Activated T-cell treated with anti-CD3 and anti-CD28 coated beads for 48 hours (primary cell): ENCODE measurements around the gene CSMD2.

Experiments
- DNase-seq: peaks from one replicate; pipeline ENCODE4 v3.0.0-alpha.2; 2020; ENCODE audit warnings: low read depth

Gene CSMD2

DNA sequence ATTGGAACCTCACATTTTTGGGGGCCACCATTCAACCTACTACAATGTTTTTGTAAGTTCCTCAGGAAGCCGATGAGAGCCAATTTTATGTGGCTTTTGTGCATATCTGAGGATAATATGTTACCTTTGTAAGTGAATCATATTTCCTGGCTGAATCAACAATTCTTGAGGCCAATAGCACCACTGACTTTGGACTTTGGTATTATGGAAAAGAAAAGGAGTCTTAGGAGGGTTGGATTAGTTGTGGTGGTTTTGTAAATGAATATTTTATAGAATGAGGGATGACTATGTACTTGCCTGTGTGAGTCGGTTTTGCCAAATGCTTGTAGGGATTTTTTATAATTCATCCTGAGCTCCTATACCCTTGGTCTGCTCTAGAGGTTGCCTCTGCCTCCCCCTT, 482.7 kb downstream of the CSMD2 start:
- DNase-seq: no peak

DNA sequence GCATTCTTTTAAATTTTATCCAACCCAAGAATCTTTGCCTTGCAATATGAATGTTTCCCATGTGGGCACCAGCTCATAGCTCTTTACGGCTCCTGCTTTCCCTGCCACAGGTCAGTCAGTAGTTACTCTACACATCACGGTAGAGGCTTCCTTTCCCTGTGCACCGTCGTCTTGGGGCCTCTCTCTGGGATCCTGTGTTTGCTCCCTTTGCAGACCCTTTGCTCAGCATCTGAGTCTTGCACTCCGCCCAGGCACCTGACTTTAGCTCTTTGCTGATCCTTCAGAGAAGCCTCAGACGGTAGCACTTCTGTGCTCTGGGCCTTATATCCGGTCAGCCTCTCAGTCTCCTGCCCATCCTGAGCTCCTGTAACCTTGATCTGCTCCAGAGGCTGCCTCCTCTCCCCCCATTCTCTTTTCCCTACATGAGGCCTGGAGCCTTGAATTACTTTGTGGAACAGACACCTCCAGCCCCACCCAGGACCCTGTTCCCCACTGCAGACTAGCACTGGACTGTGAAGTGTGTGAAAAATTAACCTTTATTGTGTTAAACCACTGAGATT, 484.7 kb downstream of the CSMD2 start:
- DNase-seq: no peak

DNA sequence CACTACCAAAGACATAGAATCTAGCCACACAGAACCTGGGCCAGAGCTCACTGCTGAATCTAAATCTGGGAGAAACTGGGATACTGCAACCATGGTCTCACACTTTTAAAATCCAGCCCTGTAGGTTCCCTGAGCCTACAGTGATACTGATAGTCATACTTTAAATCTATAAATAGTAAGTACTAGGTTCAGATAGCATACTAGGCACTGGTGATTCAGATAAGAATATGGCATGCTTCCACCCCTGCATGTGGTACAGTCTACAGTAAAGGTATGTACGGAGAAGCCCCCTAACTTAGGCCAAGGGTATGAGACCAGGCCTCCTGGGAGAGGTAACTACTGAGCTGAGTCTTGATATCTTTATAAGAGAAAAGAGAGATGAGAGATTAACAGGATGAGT, 494.5 kb downstream of the CSMD2 start:
- no peak for DNase-seq

DNA sequence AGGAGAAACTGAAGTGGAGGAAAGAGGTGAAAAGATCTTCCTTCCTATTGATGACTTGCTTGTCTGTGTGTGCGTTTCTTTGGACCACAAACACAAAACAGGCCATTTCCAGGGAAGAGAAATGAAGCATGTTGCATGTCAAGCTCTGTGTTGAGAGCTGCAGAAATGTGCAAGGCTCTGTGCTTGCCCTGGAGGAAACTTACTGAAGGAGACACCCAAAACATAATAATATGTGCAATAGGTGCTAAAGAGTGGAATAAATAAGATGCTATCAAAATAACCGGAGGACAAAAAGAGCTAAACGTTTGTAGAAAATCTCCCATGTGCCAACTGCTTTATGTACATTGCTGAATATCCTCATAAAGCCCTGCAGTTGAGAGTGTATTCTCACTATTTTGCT, 496.3 kb downstream of the CSMD2 start:
- no peak for DNase-seq

DNA sequence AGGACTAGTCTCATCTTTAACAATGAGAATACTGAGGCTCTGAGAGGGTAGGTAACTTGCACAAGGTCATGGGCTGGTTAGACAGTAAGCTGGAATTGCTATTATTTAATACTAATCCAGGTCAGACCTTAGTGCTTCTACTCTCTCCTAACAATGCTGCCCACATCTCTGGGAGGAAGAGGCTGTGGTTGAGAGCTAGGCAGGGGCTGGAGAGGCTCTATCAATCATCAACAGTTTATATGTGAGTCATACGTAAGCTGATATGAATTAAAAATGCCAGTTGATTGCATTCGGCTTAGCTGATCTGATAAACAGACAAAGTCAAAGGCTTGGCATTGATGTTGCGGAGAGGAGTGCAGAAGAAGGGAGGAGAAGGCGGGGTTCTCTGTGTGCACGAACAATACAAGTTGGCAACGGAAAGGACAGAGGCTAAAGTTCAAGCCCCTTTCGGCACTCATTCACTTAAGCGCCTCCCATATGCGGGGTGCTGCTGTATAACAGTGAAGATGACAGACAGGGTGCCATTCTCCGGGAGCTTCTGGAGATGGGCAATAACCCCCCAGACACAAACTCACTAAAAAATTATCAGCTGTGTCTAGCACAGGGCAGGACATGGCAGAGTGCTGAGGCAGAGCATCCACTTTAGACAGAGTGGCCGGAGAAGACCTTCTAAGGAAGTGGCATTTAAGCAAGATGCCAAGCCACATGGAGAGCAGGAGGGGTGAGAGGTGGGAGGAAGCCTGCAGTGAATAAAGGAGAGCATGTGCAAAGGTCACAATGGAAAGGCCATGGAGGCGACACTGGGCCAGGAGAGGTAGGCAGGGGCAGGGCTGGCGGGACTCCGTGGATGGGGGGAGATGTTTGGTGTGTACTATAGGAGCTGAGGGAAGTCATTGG, 497.4 kb downstream of the CSMD2 start:
- DNase-seq: no peak

DNA sequence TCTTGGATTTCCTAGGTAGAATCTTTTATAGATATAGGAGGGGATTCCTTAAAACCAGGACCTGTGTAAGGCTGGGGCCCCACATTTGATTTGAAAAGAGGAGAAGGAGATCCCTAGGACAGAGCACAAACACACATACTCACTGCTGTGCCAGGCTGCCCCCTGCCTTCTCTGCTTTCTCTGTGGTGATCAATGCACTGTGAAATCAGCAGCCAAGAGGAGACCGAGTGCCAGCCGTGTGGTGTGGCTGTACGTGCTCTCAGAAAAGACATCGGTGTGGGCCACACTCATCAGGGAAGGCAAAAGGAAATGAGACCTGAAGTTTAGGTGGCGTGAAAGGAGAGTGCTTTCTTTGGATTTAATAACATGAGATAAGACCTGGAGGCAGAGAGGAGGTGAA, 498.4 kb downstream of the CSMD2 start:
- DNase-seq: no peak

DNA sequence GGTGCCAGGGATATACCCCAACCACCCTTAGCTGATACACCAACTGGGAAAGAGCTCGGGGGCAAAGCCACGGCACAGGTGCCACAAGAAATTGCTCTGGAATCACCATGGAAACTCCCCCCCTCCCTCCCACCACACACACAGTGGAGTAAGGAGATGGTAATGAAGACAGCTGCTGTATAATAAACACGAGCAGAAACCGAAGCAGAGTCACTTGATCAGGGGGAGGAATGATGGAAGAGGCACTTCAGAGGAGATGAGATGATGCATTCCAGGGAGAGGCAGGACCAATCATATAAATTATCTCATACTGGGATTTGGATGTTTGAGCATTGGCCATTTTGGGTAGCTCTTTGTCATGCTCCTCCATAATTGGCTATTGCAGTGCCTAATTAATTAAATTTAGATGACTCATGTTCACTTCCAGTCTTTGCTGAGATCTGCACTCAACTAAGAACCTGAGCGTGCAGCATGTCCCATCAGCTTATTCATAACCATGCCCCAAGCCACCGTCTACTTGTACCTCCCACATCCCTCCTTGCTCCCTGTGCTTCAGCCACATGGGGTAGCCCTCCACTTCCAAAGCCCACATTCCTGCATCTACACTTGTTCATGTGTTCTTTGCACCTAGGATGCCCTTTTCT, 503.1 kb downstream of the CSMD2 start:
- no peak for DNase-seq

DNA sequence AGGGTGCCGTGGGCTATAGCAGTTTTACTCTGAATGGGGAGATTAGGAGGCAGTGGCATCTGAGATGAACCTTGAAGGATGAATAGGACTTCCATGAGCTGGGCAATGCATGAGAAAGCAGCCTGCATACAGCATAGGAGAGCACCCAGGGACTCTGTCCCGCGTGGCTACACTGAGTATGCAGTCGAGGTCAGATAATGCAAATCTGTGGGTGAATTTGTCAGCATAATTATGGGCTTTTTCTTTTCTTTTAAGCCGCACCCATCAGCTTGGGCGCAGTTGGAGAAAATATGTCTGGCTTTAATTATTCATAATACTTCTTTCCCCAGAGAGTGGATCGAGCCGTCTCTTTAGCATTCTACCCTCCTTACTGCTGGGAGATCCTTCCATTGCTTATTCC, 504.1 kb downstream of the CSMD2 start:
- no peak for DNase-seq

DNA sequence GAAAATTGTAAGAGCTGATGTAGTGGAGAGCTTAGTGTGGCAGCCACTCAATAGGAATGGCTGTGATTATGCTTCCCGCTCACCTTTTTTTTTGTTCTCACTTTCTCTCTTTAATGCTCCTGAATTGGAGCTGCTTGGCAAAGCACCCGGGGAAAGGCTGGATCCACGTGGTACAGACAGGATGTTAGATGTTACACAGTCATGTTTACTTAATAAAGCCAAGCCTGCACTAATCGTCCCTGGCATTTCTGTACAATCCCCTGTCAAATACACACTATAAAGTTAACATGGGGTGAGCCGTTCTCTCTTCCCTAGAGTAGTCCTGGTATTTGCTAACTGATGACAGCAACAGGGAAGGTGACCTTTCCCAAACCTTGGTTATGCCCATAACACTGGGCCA, 504.8 kb downstream of the CSMD2 start:
- no peak for DNase-seq

DNA sequence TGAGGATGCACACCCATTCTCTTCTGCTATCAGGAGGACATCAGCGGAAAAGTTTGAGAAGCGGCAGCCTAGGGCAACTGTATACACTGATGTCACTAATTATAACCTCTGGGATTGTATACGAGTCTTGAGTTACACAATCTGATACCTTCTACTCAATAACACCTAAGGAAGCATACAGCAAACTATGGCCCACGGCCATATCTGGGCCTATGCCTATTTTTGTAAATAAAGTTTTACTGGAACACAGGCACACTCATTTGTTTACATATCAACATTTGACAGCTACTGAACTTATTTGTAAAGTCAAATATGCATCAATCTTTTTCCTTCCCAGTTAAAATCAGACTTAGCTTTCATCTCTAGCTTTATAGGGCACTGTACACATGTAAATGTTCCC, 505.4 kb downstream of the CSMD2 start:
- DNase-seq: no peak

DNA sequence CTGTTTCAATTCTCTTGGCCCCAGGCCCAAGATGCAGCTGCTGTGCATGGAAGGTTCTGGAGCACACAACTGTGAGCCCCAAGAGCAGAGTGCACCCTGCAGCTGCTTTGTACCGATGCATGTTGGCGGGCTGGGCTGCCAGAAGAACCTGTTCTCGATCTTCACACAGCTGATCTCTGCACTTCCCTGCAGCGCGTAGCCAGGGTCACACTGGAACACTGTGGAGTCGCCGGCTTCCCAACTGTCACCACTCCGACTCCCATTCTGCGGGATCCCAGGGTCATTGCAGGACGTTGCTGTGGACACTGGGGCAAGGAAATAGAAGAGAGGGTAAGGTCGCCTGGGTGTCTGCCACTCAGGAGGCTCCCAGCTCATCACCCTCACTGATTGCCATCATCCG, 507.2 kb downstream of the CSMD2 start:
- DNase-seq: no peak

DNA sequence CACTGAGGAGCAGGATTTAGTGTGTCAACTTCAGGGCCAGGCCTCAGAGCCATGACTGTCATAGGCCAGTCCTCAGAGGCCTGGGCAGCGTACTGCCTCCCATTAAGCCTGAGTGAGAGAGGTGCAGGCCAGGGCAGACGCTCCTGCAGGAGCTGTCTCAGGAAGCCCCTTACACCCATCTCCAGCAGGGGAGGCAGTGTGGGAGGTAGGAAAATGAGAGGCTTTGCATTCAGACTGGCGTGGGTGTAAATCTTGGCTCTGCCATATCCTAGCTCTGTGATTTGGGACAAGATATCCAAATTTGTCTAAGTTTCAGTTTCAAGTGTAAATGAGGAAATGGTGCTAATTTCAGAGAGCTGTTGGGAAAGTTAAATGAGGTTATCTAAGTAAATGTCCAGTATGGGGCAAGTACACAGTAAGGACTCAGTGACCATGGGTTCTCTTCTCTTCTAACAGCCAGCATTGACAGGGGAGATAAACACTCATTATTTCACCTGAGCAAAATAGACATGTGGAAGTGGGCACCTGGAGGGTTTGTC, 508.5 kb downstream of the CSMD2 start:
- no peak for DNase-seq

DNA sequence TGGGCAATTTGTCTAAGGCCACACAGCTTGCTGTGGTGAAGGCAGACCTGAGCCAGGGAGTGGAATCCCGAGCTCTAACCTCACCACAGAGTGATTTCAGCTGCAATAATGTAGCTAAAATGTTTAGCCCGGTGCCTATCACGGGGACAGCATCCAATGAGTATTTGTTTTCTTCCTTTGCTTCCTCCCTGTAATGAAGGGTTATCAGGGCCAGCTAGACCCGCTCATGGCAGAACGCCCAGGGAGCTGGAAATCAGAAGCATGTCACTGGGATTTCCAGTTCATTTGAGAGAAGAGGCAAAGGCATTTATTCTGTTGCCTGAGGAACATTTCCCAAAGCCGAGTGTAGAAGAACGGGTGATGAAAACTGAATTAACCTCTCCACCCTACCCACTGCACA, 509.5 kb downstream of the CSMD2 start:
- DNase-seq: no peak

DNA sequence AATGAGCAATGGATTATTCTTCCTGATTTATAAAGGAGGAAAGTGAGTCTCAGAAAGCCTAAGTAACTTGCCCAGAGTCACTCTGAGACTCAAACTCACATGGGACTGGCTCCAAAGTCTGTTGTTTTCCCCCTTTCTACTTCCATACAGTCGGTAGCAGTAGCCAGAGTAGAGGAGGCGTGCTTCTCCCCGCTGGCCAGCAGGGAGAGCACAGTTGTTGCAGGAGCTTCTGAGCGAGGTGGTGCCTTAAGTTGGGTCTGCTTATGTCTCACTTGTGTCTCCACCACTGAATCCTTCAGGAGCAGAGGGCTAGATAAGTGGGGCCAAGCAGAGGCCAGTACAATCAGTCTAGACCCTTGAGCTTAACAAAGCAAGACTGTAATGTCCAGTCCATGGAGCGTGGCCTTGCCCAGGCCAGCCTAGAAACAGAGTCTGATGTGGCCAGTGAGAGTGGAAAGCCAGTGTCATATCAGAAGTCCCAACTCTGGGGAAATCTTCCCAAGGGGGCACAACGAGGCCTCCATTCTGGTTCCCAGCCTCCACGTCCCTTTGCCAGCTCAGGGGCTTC, 510.7 kb downstream of the CSMD2 start:
- no peak for DNase-seq

DNA sequence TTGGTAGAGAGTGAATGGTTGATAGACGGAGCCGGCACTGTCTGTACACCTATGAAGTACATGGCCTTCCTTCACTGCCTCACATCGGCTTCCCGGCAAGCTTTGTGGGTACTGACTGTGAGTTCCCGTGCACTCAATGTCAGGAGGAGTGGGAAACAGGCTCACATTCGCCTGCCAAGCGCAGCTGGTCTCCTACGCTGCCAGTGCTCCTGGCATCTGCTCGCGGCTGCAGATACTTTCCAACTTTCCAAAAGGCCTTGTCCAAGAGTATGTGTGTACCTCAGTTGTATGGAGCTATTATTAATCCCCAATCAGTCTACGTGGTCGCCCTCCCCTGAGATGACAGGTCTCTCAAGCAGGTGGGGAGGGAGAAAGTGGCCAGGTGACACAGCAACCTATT, 511.8 kb downstream of the CSMD2 start:
- DNase-seq: no peak

DNA sequence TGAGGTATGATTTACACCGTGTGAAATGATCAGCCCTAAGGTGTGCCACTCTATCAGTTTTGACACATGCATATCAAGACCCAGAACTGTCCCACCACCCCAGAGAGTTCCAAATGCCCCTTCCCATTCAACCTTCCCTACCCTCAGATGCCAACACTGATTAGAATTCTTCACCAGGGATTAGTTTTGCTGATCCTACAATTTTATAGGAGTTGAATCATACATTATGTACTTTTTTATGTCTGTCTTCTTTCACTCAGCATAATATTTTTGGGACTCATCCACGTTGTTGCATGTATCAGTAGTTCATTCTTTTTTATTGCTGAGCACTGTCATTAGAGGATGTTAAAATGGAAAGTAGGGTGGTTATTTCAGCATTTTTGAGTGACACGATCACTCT, 514.3 kb downstream of the CSMD2 start:
- DNase-seq: no peak

DNA sequence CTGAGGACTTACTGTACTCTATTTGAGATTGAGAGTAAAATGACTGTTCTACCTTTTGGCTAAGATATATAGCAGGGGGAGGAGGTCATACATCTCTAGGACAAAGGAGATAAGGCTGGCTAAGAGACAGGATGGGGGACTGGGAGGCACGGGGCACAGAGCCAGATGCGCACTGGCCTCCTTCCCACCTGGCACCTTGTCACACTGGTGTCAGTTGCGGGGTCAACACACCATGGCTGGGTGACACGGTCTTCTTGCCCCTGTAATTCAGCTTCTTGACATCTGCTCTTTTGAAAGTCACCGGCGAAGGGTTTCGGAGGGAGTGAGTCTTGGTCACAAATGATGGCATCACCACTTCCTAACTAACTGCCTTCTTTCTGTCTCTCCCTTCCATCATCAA, 515.3 kb downstream of the CSMD2 start:
- no peak for DNase-seq

DNA sequence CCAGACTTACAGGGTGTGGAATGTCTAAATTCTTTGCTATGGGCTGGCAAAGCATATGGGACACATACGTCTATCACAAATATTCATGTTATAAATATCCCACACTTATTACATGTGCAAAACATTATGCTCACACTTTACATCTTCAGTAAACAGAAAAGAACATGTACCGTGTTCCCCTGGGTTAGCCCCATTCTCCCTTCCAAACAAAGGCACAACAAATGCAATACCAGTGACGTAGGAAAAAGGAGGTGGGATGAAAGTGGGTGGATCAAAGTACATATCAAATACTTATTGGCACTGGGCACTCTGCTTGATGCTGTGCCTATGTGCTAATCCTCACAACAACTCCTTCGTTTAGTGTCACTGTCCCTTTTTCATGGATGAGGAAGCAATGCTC, 521.8 kb downstream of the CSMD2 start:
- DNase-seq: no peak

DNA sequence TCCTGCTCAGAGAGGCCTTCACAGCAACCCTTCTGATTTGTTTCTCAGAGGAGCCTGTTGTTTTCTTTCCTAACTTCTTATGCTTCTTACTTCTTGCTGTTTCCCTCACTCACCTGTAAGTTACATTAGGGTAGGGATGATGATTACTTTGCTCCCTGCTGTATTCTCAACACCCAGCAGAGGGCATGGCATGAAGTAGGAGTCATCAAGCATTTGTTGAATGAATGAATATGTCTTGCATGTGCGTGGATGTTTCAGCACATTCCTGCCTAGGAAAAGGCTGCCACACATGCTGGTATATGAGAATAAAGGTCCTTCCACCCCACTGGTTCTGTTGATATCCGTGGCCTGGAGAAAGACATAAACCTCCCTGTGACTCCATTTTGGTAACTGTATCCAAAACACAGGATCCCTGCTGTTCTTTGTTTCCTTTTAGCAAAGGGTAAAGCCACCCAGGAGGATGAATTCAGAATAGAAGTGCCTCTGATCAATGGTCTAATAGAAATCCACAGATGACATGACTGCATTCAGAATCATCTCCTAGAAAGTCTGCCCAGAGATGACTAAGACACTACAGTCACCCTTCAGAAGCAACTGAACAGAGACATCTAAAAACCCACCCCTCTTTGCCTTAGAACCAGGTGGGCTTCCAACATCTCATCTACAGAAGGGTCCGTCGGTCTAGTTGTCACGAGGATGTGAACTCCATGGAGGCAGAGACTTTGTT, 523.8 kb downstream of the CSMD2 start:
- no peak for DNase-seq

DNA sequence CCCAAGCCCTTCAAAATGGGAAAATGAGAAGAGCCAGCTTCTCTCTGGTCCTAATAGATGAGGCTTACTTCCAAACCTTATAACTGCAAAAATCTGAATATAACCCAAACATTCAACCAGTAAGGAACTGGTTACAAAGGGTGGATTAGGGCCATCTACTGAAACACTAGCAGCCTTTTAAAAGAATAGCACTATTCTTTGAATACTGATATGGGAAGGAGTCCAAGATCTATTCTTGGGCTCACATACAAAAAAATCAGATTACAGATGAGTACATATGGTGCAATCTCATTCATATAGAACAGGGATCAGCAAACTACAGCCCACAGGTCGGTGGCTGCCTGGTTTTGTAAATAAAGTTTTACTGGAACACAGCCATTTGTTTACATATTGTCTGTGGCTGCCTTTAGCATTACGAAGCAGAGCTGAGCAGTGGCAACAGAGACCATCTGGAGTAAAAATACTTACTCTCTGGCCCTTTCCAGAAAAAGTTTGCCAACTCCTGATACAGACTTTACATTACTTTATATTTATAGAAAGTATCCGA, 524.8 kb downstream of the CSMD2 start:
- no peak for DNase-seq

DNA sequence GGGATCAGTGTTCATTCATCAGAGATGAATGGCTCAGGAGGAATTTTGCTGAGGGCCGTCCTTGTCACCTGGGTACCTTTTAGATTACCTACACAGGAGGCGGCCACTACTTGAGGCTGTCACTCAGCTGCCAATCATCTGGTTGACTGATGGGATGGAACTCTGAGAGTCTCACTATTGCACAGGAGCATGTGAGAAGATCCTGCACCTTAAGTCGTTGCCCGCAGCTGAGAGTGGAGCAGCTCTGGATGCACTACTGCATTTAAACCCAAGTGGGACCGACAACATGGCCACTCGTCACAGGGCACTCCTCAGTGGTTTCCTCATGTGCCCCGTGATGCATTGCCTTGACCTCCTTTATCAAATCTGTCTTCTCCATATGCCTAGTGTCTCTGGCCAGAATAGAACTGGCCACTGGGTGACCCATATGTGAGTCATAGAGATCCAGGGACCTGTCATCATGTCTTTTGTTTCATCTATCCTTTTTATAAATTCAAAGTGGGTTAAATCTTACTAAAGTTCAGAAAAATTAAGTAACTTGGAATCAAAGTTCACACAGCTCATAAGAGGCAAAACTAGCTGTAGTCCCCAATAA, 527.1 kb downstream of the CSMD2 start:
- no peak for DNase-seq
